Measurements from ENCODE around the gene DHRS7C. TPM values are rescaled to one million over a fixed set of nuclear protein-coding genes. Genes with fewer than 3 reads are reported as not detected.

Gene DHRS7C
- total RNA-seq, 1 donor from 2014 or later = not detected

DNA sequence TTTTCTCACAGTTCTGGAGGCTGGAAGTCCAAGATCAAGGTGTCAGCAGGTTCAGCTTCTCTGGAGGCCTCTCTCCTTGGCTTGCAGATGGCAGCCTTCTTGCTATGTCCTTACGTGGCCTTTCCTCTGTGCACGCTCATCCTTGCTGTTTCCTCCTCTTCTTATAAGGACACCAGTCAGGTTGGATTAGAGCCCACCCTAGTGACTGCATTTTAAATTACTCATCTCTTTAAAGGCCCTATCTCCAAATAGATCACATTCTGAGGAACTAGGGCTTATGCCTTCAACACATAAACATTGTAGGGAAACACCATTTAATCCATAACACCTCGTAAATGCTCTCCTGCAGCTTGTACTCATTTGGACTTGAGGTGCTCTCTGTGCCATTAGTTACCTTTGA, 36.3 kb downstream of the DHRS7C start:
- Histone ChIP-seq H3K36me3 (ENCODE audit: insufficient read depth, low read length) (no peaks in the 10 kb centered on the region), H3K27me3 (ENCODE audit: insufficient read depth, low read length) (no peaks in the 10 kb centered on the region), H3K79me2 (ENCODE audit: insufficient read depth, low read length) (no peaks in the 10 kb centered on the region), H3K4me1 (ENCODE audit: insufficient read depth, low read length) (no peaks in the 10 kb centered on the region), H3K9me3 (ENCODE audit: insufficient read depth, low read depth, low read length) (no peaks in the 10 kb centered on the region), H4K20me1 (ENCODE audit: insufficient read depth, low read length) (no peaks in the 10 kb centered on the region), H3K27ac (ENCODE audit: low read depth, low read length) (no peak overlapping the region), H2AFZ (ENCODE audit: low read depth, low read length) (no peak overlapping the region), H3K9ac (ENCODE audit: low read length) (no peak overlapping the region), H3K4me3 (ENCODE audit: insufficient read depth, low read depth, low read length) (no peak overlapping the region), H3K4me2 (ENCODE audit: low read length) (no peak overlapping the region)
- DNase-seq (ENCODE audit: low read depth) = peak; percentile 3
- Mint-ChIP-seq H3K27ac (ENCODE audit: unreplicated experiment) (no peak overlapping the region), H3K9me3 (ENCODE audit: unreplicated experiment) (no peaks in the 10 kb centered on the region), H3K4me3 (ENCODE audit: unreplicated experiment) (no peak overlapping the region), H3K4me1 (ENCODE audit: low read depth, unreplicated experiment) (no peaks in the 10 kb centered on the region), H3K36me3 (ENCODE audit: low read depth, unreplicated experiment) (no peaks in the 10 kb centered on the region), H3K27me3 (ENCODE audit: low read depth, unreplicated experiment) (no peaks in the 10 kb centered on the region)
- TF ChIP-seq EZH2 (IDR thresholded peaks at IDR 0.05; ENCODE audit: insufficient read depth, low read length) = no peak
- TF ChIP-seq, protein P1, sequence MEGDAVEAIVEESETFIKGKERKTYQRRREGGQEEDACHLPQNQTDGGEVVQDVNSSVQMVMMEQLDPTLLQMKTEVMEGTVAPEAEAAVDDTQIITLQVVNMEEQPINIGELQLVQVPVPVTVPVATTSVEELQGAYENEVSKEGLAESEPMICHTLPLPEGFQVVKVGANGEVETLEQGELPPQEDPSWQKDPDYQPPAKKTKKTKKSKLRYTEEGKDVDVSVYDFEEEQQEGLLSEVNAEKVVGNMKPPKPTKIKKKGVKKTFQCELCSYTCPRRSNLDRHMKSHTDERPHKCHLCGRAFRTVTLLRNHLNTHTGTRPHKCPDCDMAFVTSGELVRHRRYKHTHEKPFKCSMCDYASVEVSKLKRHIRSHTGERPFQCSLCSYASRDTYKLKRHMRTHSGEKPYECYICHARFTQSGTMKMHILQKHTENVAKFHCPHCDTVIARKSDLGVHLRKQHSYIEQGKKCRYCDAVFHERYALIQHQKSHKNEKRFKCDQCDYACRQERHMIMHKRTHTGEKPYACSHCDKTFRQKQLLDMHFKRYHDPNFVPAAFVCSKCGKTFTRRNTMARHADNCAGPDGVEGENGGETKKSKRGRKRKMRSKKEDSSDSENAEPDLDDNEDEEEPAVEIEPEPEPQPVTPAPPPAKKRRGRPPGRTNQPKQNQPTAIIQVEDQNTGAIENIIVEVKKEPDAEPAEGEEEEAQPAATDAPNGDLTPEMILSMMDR (IDR thresholded peaks at IDR 0.05; ENCODE audit: insufficient read depth, low read depth, low read length) = no peak
- FAIRE-seq = no peak

DNA sequence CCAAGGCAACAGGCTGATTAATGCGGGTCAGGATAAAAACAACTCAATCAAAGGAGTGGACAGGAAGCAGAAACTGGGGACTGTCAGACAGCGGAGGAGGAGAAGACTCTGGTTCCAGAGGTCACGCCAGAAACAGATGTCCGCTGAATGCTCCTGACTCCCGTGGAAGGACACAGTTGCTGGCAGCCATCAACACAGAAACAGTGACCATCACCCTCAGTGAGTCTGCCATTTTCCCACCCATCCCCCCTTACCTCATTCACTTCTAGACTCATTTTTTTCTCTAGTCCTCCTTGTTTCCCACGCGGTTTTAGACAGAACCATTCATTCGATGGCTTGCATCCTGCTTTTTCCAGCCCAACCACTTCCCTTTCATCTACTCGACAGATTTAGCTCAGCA, 40.9 kb downstream of the DHRS7C start:
- Histone ChIP-seq H4K20me1 (ENCODE audit: insufficient read depth, low read length) (no peaks in the 10 kb centered on the region), H3K27ac (ENCODE audit: low read depth, low read length) (no peak overlapping the region), H2AFZ (ENCODE audit: low read depth, low read length) (no peak overlapping the region), H3K79me2 (ENCODE audit: insufficient read depth, low read length) (no peaks in the 10 kb centered on the region), H3K9me3 (ENCODE audit: insufficient read depth, low read depth, low read length) (no peaks in the 10 kb centered on the region), H3K27me3 (ENCODE audit: insufficient read depth, low read length) (no peaks in the 10 kb centered on the region), H3K4me1 (ENCODE audit: insufficient read depth, low read length) (no peaks in the 10 kb centered on the region), H3K36me3 (ENCODE audit: insufficient read depth, low read length) (no peaks in the 10 kb centered on the region), H3K4me2 (ENCODE audit: low read length) (no peak overlapping the region), H3K4me3 (ENCODE audit: insufficient read depth, low read depth, low read length) (no peak overlapping the region), H3K9ac (ENCODE audit: low read length) (no peak overlapping the region)
- H3K27ac Mint-ChIP-seq (ENCODE audit: unreplicated experiment) = no peak overlapping the region
- no peak for DNase-seq (ENCODE audit: low read depth)
- H3K36me3 Mint-ChIP-seq (ENCODE audit: low read depth, unreplicated experiment) = no peaks in the 10 kb centered on the region
- TF ChIP-seq, protein P1 (IDR thresholded peaks at IDR 0.05; ENCODE audit: insufficient read depth, low read depth, low read length) = no peak
- TF ChIP-seq EZH2 (IDR thresholded peaks at IDR 0.05; ENCODE audit: insufficient read depth, low read length) = no peak
- no peak for FAIRE-seq
- H3K9me3 Mint-ChIP-seq (ENCODE audit: unreplicated experiment) = no peaks in the 10 kb centered on the region
- H3K4me3 Mint-ChIP-seq (ENCODE audit: unreplicated experiment) = no peak overlapping the region
- no peaks in the 10 kb centered on the region for H3K27me3 Mint-ChIP-seq (ENCODE audit: low read depth, unreplicated experiment)
- H3K4me1 Mint-ChIP-seq (ENCODE audit: low read depth, unreplicated experiment) = no peaks in the 10 kb centered on the region

DNA sequence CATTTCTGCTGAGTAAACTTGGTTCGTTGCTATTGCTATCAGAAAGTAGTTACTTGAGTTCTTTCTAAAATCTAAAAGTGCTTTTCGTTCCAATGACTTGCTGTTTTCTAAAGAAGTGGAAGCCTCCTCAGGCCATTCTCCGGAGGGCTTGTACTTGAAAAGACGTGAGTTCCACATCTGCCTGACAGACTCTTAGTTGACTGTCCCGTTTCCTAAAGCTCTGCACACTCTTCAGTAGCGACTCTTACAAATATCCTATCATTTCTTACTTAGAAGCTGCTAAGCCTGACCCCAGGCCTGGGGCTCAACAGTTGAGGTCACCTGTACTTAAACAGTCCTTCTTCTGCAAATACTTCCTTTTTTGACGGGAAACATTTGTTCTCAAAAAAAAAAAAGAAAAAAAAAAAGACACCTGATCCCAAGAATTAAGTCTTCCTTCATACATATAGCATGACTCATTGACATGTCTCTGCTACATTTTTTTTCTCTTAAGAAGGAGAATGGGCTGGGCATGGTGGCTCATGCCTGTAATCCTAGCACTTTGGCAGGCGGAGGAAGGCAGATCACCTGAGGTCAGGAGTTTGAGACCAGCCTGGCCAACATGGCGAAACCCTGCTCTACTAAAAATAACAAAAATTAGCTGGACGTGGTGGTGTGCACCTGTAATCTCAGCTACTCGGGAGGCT, 61.5 kb downstream of the DHRS7C start:
- Mint-ChIP-seq H3K4me1 (ENCODE audit: low read depth, unreplicated experiment) (peaks cover 9% of the 10 kb centered on the region), H3K4me3 (ENCODE audit: unreplicated experiment) (no peak overlapping the region), H3K27ac (ENCODE audit: unreplicated experiment) (peak overlapping the region; percentile 89), H3K36me3 (ENCODE audit: low read depth, unreplicated experiment) (peaks cover 8% of the 10 kb centered on the region), H3K9me3 (ENCODE audit: unreplicated experiment) (peaks cover 4% of the 10 kb centered on the region), H3K27me3 (ENCODE audit: low read depth, unreplicated experiment) (no peaks in the 10 kb centered on the region)
- Histone ChIP-seq H3K4me3 (ENCODE audit: insufficient read depth, low read depth, low read length) (no peak overlapping the region), H3K9ac (ENCODE audit: low read length) (no peak overlapping the region), H3K9me3 (ENCODE audit: insufficient read depth, low read depth, low read length) (no peaks in the 10 kb centered on the region), H4K20me1 (ENCODE audit: insufficient read depth, low read length) (no peaks in the 10 kb centered on the region), H3K4me2 (ENCODE audit: low read length) (no peak overlapping the region), H3K4me1 (ENCODE audit: insufficient read depth, low read length) (no peaks in the 10 kb centered on the region), H2AFZ (ENCODE audit: low read depth, low read length) (no peak overlapping the region), H3K27ac (ENCODE audit: low read depth, low read length) (no peak overlapping the region), H3K79me2 (ENCODE audit: insufficient read depth, low read length) (no peaks in the 10 kb centered on the region), H3K27me3 (ENCODE audit: insufficient read depth, low read length) (no peaks in the 10 kb centered on the region), H3K36me3 (ENCODE audit: insufficient read depth, low read length) (no peaks in the 10 kb centered on the region)
- DNase-seq (ENCODE audit: low read depth) (peak; percentile 33), FAIRE-seq (no peak)
- TF ChIP-seq, protein P1 (IDR thresholded peaks at IDR 0.05; ENCODE audit: insufficient read depth, low read depth, low read length) = no peak
- no peak for TF ChIP-seq EZH2 (IDR thresholded peaks at IDR 0.05; ENCODE audit: insufficient read depth, low read length)

Data from astrocyte (in vitro differentiated cells and primary cell).